ENCODE results near the gene TMEM51.

The TMEM51 gene

DNA sequence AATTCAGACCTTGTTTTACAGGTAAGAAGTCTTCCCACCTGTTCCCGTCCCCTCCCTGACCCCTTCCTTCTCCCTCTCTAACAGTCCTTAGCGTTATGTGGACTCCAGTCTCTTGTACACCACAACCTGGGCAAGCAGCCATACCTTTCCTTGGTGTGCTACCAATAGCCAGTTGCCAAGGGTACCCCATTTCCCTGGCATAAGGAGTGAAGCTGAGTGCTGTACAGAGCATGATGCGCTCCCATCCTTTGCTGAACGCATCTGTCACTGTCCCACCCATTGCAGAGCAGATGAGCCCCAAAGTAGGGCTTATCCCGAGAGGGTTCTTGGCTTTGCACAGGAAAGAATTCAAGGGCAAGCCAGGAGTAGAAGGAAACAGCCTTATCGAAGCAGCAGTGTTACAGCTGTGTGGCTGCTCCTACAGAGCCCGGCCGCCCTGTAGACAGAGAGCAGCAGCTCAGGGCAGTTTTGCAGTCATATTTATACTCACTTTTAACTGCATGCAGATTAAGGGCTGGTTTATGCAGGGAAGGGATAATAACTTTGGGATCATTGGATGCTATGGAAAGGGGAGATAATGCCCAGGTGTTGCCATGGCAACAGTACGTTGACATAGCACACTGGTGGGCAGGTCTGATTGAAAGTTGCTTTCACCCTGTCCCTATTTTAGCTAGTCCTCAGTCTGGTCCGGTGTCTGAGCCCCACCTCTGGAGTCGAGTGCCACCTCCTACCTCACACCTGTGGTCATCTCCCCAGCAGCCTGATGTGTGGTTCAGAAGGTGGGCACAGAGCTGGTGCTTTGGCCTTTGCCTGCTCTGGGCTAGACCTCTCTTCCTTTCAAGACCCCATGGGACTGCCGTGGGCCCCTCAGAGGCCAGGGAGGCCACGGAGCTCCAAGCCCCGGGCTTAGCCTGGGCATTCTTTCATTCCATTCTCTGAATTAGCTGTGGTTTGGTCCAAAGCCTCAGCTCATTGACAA lies 98.6 kb downstream of the TMEM51 start:
- Histone ChIP-seq H3K9me3 (ENCODE audit: control insufficient read depth, insufficient read depth, low read length) (no peaks in the 10 kb centered on the region), H3K9ac (ENCODE audit: low read depth, low read length) (no peak overlapping the region), H3K27me3 (ENCODE audit: control insufficient read depth, insufficient read depth, low read length) (no peaks in the 10 kb centered on the region), H3K4me3 (ENCODE audit: low read depth, low read length) (no peak overlapping the region), H3K27ac (ENCODE audit: low read depth, low read length) (no peak overlapping the region), H3K4me1 (ENCODE audit: control insufficient read depth, insufficient read depth, low read length) (peaks cover 7% of the 10 kb centered on the region), H3K36me3 (ENCODE audit: control insufficient read depth, insufficient read depth, low read length) (no peaks in the 10 kb centered on the region)

GRCh38 chr1:15254559-15254958 lies 101.0 kb downstream of the TMEM51 start:
- H3K4me1 ChIP-seq (ENCODE audit: control insufficient read depth, insufficient read depth, low read length) = no peaks in the 10 kb centered on the region
- no peak overlapping the region for H3K27ac ChIP-seq (ENCODE audit: low read depth, low read length)
- no peaks in the 10 kb centered on the region for H3K36me3 ChIP-seq (ENCODE audit: control insufficient read depth, insufficient read depth, low read length)
- no peak overlapping the region for H3K9ac ChIP-seq (ENCODE audit: low read depth, low read length)
- H3K4me3 ChIP-seq (ENCODE audit: low read depth, low read length) = no peak overlapping the region
- H3K27me3 ChIP-seq (ENCODE audit: control insufficient read depth, insufficient read depth, low read length) = no peaks in the 10 kb centered on the region
- H3K9me3 ChIP-seq (ENCODE audit: control insufficient read depth, insufficient read depth, low read length) = no peaks in the 10 kb centered on the region

DNA sequence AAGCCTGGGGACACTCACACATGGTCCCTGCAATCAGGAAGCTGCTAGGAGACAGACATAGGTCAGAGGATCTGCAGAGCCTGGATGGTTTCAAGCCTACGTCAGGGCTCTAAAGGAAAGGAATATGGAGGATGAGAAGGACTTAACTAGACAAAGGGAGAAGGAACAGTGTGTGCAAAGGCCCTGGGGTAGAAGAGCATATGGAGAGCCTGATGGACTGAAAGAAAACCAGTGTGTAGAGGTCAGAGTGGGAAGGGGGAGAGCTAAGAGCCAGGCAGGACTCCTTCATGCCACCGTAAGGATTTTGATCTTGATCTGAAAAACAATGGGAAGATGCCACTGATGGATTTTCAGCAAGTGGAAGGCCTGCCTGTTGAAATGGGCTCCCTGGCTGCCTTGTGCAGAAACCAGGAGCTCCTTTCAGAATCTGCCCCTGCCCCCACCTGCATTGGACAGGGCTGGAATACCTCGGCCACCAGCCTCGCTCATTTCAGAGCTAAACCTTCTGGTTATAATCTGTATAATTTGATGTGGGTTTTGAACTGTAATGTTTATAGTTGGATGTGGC lies 102.1 kb downstream of the TMEM51 start:
- Histone ChIP-seq H3K9me3 (ENCODE audit: control insufficient read depth, insufficient read depth, low read length) (no peaks in the 10 kb centered on the region), H3K27me3 (ENCODE audit: control insufficient read depth, insufficient read depth, low read length) (no peaks in the 10 kb centered on the region), H3K4me1 (ENCODE audit: control insufficient read depth, insufficient read depth, low read length) (no peaks in the 10 kb centered on the region), H3K4me3 (ENCODE audit: low read depth, low read length) (no peak overlapping the region), H3K36me3 (ENCODE audit: control insufficient read depth, insufficient read depth, low read length) (no peaks in the 10 kb centered on the region), H3K9ac (ENCODE audit: low read depth, low read length) (no peak overlapping the region), H3K27ac (ENCODE audit: low read depth, low read length) (no peak overlapping the region)

DNA sequence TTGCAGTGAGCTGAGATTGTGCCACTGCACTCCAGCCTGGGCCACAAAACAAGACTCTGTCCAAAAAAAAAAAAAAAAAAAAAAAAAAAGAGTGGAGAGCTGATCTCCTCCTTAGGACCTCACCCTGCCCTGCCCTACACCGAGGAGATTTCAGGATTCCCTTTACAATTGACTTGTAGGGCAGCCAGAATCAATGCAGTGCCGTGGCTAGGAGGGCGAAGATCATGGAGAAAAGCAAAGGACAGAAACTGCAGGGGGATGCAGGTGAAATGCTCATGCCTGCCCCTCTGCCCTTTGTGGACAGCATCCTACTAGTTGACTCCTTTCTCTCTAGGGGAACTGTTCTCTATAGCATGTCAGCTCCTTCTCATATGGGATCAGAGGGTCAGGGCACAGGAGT lies 103.0 kb downstream of the TMEM51 start:
- Histone ChIP-seq H3K27ac (ENCODE audit: low read depth, low read length) (no peak overlapping the region), H3K4me1 (ENCODE audit: control insufficient read depth, insufficient read depth, low read length) (0 out of 2 replicates have a peak, but pooled peaks cover 4% of the 10 kb centered on the region), H3K4me3 (ENCODE audit: low read depth, low read length) (no peak overlapping the region), H3K9ac (ENCODE audit: low read depth, low read length) (no peak overlapping the region), H3K36me3 (ENCODE audit: control insufficient read depth, insufficient read depth, low read length) (no peaks in the 10 kb centered on the region), H3K9me3 (ENCODE audit: control insufficient read depth, insufficient read depth, low read length) (no peaks in the 10 kb centered on the region), H3K27me3 (ENCODE audit: control insufficient read depth, insufficient read depth, low read length) (no peaks in the 10 kb centered on the region)

GRCh38 chr1:15257309-15257708 lies 103.8 kb downstream of the TMEM51 start:
- H3K4me1 ChIP-seq (ENCODE audit: control insufficient read depth, insufficient read depth, low read length) = 0 out of 2 replicates have a peak, but pooled peaks cover 4% of the 10 kb centered on the region
- no peaks in the 10 kb centered on the region for H3K27me3 ChIP-seq (ENCODE audit: control insufficient read depth, insufficient read depth, low read length)
- no peak overlapping the region for H3K4me3 ChIP-seq (ENCODE audit: low read depth, low read length)
- H3K36me3 ChIP-seq (ENCODE audit: control insufficient read depth, insufficient read depth, low read length) = no peaks in the 10 kb centered on the region
- H3K9me3 ChIP-seq (ENCODE audit: control insufficient read depth, insufficient read depth, low read length) = no peaks in the 10 kb centered on the region
- H3K9ac ChIP-seq (ENCODE audit: low read depth, low read length) = no peak overlapping the region
- no peak overlapping the region for H3K27ac ChIP-seq (ENCODE audit: low read depth, low read length)

GRCh38 chr1:15258833-15259621 lies 105.5 kb downstream of the TMEM51 start:
- no peak overlapping the region for H3K4me3 ChIP-seq (ENCODE audit: low read depth, low read length)
- no peaks in the 10 kb centered on the region for H3K36me3 ChIP-seq (ENCODE audit: control insufficient read depth, insufficient read depth, low read length)
- H3K27ac ChIP-seq (ENCODE audit: low read depth, low read length) = no peak overlapping the region
- H3K27me3 ChIP-seq (ENCODE audit: control insufficient read depth, insufficient read depth, low read length) = no peaks in the 10 kb centered on the region
- H3K9ac ChIP-seq (ENCODE audit: low read depth, low read length) = no peak overlapping the region
- 0 out of 2 replicates have a peak, but pooled peaks cover 4% of the 10 kb centered on the region for H3K4me1 ChIP-seq (ENCODE audit: control insufficient read depth, insufficient read depth, low read length)
- H3K9me3 ChIP-seq (ENCODE audit: control insufficient read depth, insufficient read depth, low read length) = no peaks in the 10 kb centered on the region

- Histone ChIP-seq H3K36me3 (ENCODE audit: control insufficient read depth, insufficient read depth, low read length) (no peaks in the 10 kb centered on the region), H3K27me3 (ENCODE audit: control insufficient read depth, insufficient read depth, low read length) (no peaks in the 10 kb centered on the region), H3K27ac (ENCODE audit: low read depth, low read length) (no peak overlapping the region), H3K9me3 (ENCODE audit: control insufficient read depth, insufficient read depth, low read length) (no peaks in the 10 kb centered on the region), H3K9ac (ENCODE audit: low read depth, low read length) (no peak overlapping the region), H3K4me1 (ENCODE audit: control insufficient read depth, insufficient read depth, low read length) (0 out of 2 replicates have a peak, but pooled peaks cover 4% of the 10 kb centered on the region), H3K4me3 (ENCODE audit: low read depth, low read length) (no peak overlapping the region)
These were observed 106.1 kb downstream of the TMEM51 start for GRCh38 chr1:15259622-15260007.

DNA sequence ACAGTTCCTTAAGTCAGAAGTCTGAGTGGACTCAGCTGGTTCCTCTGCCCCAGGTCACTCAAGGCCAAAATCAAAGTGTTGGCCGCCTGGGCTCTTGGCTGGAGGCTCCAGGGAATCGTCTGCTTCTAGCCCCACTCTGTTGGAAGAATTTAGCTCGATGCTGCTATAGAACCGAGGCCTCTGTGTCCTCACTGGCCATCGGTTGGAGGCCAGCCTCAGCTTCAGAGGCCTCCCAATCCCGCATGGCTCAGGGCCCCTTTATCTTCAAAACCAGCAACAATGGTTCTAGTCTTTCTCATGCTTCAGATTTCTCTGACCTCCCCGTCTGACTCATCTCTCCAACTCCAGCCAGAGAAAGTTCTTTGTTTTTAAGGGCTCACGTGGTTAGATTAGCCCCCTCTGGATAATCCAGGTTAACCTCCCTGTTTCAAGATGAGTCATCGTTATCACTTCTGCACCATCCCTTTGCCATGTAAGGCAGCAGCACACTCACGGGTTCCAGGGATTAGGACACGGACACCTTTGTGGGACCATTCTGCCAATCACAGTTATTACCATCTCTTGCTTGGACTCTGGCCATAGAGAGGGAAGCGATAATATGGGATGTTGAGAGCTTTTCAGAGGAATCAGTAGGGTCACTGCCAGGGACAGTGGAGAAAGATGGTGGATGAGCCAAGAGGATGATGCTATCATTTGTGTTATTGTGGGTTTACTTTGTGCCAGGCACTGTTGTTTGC lies 107.0 kb downstream of the TMEM51 start:
- Histone ChIP-seq H3K9me3 (ENCODE audit: control insufficient read depth, insufficient read depth, low read length) (no peaks in the 10 kb centered on the region), H3K27ac (ENCODE audit: low read depth, low read length) (no peak overlapping the region), H3K27me3 (ENCODE audit: control insufficient read depth, insufficient read depth, low read length) (no peaks in the 10 kb centered on the region), H3K9ac (ENCODE audit: low read depth, low read length) (no peak overlapping the region), H3K4me3 (ENCODE audit: low read depth, low read length) (no peak overlapping the region), H3K36me3 (ENCODE audit: control insufficient read depth, insufficient read depth, low read length) (no peaks in the 10 kb centered on the region), H3K4me1 (ENCODE audit: control insufficient read depth, insufficient read depth, low read length) (0 out of 2 replicates have a peak, but pooled peaks cover 4% of the 10 kb centered on the region)

GRCh38 chr1:15261155-15262002 lies 107.8 kb downstream of the TMEM51 start:
- H3K36me3 ChIP-seq (ENCODE audit: control insufficient read depth, insufficient read depth, low read length) = no peaks in the 10 kb centered on the region
- H3K27me3 ChIP-seq (ENCODE audit: control insufficient read depth, insufficient read depth, low read length) = no peaks in the 10 kb centered on the region
- 0 out of 2 replicates have a peak, but pooled peaks cover 4% of the 10 kb centered on the region for H3K4me1 ChIP-seq (ENCODE audit: control insufficient read depth, insufficient read depth, low read length)
- H3K4me3 ChIP-seq (ENCODE audit: low read depth, low read length) = no peak overlapping the region
- H3K9ac ChIP-seq (ENCODE audit: low read depth, low read length) = no peak overlapping the region
- no peak overlapping the region for H3K27ac ChIP-seq (ENCODE audit: low read depth, low read length)
- no peaks in the 10 kb centered on the region for H3K9me3 ChIP-seq (ENCODE audit: control insufficient read depth, insufficient read depth, low read length)

GRCh38 chr1:15262003-15262377 lies 108.4 kb downstream of the TMEM51 start:
- Histone ChIP-seq H3K27ac (ENCODE audit: low read depth, low read length) (no peak overlapping the region), H3K9ac (ENCODE audit: low read depth, low read length) (no peak overlapping the region), H3K4me1 (ENCODE audit: control insufficient read depth, insufficient read depth, low read length) (0 out of 2 replicates have a peak, but pooled peaks cover 4% of the 10 kb centered on the region), H3K27me3 (ENCODE audit: control insufficient read depth, insufficient read depth, low read length) (no peaks in the 10 kb centered on the region), H3K4me3 (ENCODE audit: low read depth, low read length) (no peak overlapping the region), H3K9me3 (ENCODE audit: control insufficient read depth, insufficient read depth, low read length) (no peaks in the 10 kb centered on the region), H3K36me3 (ENCODE audit: control insufficient read depth, insufficient read depth, low read length) (no peaks in the 10 kb centered on the region)

All from HUES48 (cell line).